ENCODE measurements around the gene NUP210L.

GRCh38 chr1:153951801-153952200 lies 203.1 kb downstream of the NUP210L start:
- TF ChIP-seq ZNF274 (IDR thresholded peaks at IDR 0.05; ENCODE audit: low read depth, low read length) (no peak), YY1 (IDR thresholded peaks at IDR 0.05; ENCODE audit: insufficient read depth, insufficient read length) (no peak), SUZ12 (IDR thresholded peaks at IDR 0.05; ENCODE audit: extremely low read depth, insufficient read depth, insufficient read length) (no peak)

All from NT2/D1 (cell line).